ENCODE data around the gene CETN3. TPM values are rescaled to one million over a fixed set of nuclear protein-coding genes. Genes with fewer than 3 reads are reported as not detected.

Gene CETN3
- total RNA-seq, 2 experiments from 2014 or later: 46.1 to 49.2 TPM

GRCh38 chr5:90342576-90342975, 67.0 kb downstream of the CETN3 start:
- no peaks in the 10 kb centered on the region for H3K4me1 Mint-ChIP-seq (ENCODE audit: low read depth)
- no peak overlapping the region for H3K4me3 Mint-ChIP-seq
- DNase-seq (no peak), ATAC-seq (no peak)
- intact Hi-C loops (cut with micrococcal nuclease): no loop called here
- CTCF ChIA-PET: no interaction called here
- H3K27ac Mint-ChIP-seq: no peak overlapping the region
- no peak for TF ChIP-seq CTCF (IDR thresholded peaks at IDR 0.05)
- peaks cover 19% of the 10 kb centered on the region for H3K27me3 Mint-ChIP-seq
- POLR2A ChIA-PET: no interaction called here
- no peaks in the 10 kb centered on the region for H3K9me3 Mint-ChIP-seq
- H3K36me3 Mint-ChIP-seq (ENCODE audit: low read depth): no peaks in the 10 kb centered on the region

Other genes with a start within 250 kb of the CETN3 start
- gene MBLAC2, start 65.0 kb upstream of the CETN3 start, total RNA-seq: 1 to 10 TPM; 4.9 to 5.2 TPM
- gene POLR3G, start 65.1 kb upstream of the CETN3 start, total RNA-seq: 10 to 100 TPM; 24.0 to 27.1 TPM
- gene LYSMD3, start 119.8 kb upstream of the CETN3 start, total RNA-seq: 10 to 100 TPM; 14.2 to 14.7 TPM
- under 1 TPM in 1 of 2 experiments, not detected in 1; 0.18 TPM for gene ADGRV1, start 149.0 kb upstream of the CETN3 start, total RNA-seq

All from activated CD8-positive, alpha-beta T cell treated with anti-CD3 and anti-CD28 coated beads for 36 hours (primary cell).